Measurements from ENCODE around the gene FBXO4.
A peak's percentile ranks its signal among the peaks of the same experiment; 100 is the strongest.

Gene FBXO4

GRCh38 chr5:41892031-41892430, 33.0 kb upstream of the FBXO4 start:
- H3K27me3 ChIP-seq (replicated peaks; ENCODE audit: control insufficient read depth, insufficient read depth, low read length) = no peaks in the 10 kb centered on the region
- no peak overlapping the region for H3K4me3 ChIP-seq (replicated peaks; ENCODE audit: low read depth, low read length)
- no peaks in the 10 kb centered on the region for H3K36me3 ChIP-seq (ENCODE audit: control insufficient read depth, insufficient read depth, low read length)
- no peak for DNase-seq (ENCODE audit: extremely low read depth, insufficient read length)
- no peak for TF ChIP-seq CTCF (IDR thresholded peaks at IDR 0.05; ENCODE audit: insufficient read depth, low read length, poor library complexity, severe bottlenecking)

- 0 out of 2 replicates have a peak overlapping the region, but pooled peaks have one; percentile 16 for H3K4me3 ChIP-seq (replicated peaks; ENCODE audit: low read depth, low read length)
- DNase-seq (ENCODE audit: extremely low read depth, insufficient read length) = no peak
- no peaks in the 10 kb centered on the region for H3K27me3 ChIP-seq (replicated peaks; ENCODE audit: control insufficient read depth, insufficient read depth, low read length)
- H3K36me3 ChIP-seq (ENCODE audit: control insufficient read depth, insufficient read depth, low read length) = no peaks in the 10 kb centered on the region
- no peak for TF ChIP-seq CTCF (IDR thresholded peaks at IDR 0.05; ENCODE audit: insufficient read depth, low read length, poor library complexity, severe bottlenecking)
These were observed 31.8 kb upstream of the FBXO4 start for GRCh38 chr5:41893074-41893851.

- DNase-seq (ENCODE audit: extremely low read depth, insufficient read length) = no peak
- no peaks in the 10 kb centered on the region for H3K36me3 ChIP-seq (ENCODE audit: control insufficient read depth, insufficient read depth, low read length)
- H3K4me3 ChIP-seq (replicated peaks; ENCODE audit: low read depth, low read length) = no peak overlapping the region
- no peak for TF ChIP-seq CTCF (IDR thresholded peaks at IDR 0.05; ENCODE audit: insufficient read depth, low read length, poor library complexity, severe bottlenecking)
- H3K27me3 ChIP-seq (replicated peaks; ENCODE audit: control insufficient read depth, insufficient read depth, low read length) = no peaks in the 10 kb centered on the region
These were observed 28.9 kb upstream of the FBXO4 start for GRCh38 chr5:41896230-41896629.

- no peak for TF ChIP-seq CTCF (IDR thresholded peaks at IDR 0.05; ENCODE audit: insufficient read depth, low read length, poor library complexity, severe bottlenecking)
- no peaks in the 10 kb centered on the region for H3K27me3 ChIP-seq (replicated peaks; ENCODE audit: control insufficient read depth, insufficient read depth, low read length)
- no peaks in the 10 kb centered on the region for H3K36me3 ChIP-seq (ENCODE audit: control insufficient read depth, insufficient read depth, low read length)
- DNase-seq (ENCODE audit: extremely low read depth, insufficient read length) = no peak
- H3K4me3 ChIP-seq (replicated peaks; ENCODE audit: low read depth, low read length) = peak overlapping the region; percentile 83
These were observed 21.6 kb upstream of the FBXO4 start for GRCh38 chr5:41903382-41903891.

GRCh38 chr5:41903892-41904799, 20.9 kb upstream of the FBXO4 start, which contains the start of gene RIMOC1:
TSS of gene RIMOC1 (plus strand) at chr5:41904344. CDS start at chr5:41904368, 24 bp downstream.
- no peaks in the 10 kb centered on the region for H3K27me3 ChIP-seq (replicated peaks; ENCODE audit: control insufficient read depth, insufficient read depth, low read length)
- no peaks in the 10 kb centered on the region; the same call in none of the 2 replicates for H3K36me3 ChIP-seq (ENCODE audit: control insufficient read depth, insufficient read depth, low read length)
- no peak for TF ChIP-seq CTCF (IDR thresholded peaks at IDR 0.05; ENCODE audit: insufficient read depth, low read length, poor library complexity, severe bottlenecking)
- peak; percentile 96 for DNase-seq (ENCODE audit: extremely low read depth, insufficient read length)
- H3K4me3 ChIP-seq (replicated peaks; ENCODE audit: low read depth, low read length) = peak within 1 kb of the TSS; percentile 89
